NCI-H526 (cell line): ENCODE data around the gene VARS1.
"Not testable (repeated sequence)": the region's sequence is repeated elsewhere in the genome, so short reads cannot be mapped to it uniquely, and the experiment has no call there.

Experiments
- DNase-seq, 2 experiments: peaks; one replicate each; lab custom pipeline; 2025; lab: John Stamatoyannopoulos, UW

The VARS1 gene

GRCh38 chr6:31822036-31822821 is 26.7 kb upstream of the VARS1 start:
- peak in 1 of 2 experiments; percentile 65 for DNase-seq

DNA sequence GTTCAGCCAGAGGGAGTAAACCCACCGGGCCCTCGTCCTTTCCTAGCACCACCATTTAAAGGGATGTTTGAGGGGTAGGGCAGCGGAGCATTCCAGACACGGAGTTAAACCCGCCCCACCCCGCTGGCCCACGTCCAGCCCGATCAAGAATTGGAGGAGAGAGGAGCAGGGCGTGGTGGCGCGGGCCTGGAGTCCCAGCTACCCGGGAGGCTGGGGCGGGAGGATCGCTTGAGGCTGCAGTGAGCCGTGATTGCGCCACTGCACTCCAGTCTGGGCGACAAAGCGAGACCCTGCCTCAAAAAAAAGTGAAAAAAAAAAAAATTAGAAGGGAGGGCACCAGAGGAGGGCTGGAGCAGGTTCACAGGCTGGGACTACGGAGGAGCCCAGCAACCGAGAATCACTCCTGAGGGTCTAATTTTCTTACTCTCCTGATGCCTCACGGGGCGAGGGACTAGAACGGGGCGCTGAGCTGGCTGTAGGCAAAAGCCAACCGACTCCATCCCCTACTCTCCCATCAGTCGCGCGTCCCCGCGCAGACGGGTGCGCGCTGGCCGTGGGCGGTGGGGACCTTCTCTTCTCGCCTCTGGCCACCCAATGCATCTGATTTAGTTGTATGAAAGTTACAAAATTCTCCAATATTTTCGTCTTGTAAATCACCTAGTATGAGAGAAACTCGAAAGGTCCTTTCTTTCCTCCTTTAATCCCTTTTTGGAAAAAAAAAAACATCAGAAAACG is 25.9 kb upstream of the VARS1 start:
- peak; percentile 35 to 79 for DNase-seq

GRCh38 chr6:31820399-31820798 is 24.8 kb upstream of the VARS1 start:
- not testable (repeated sequence) for DNase-seq

- peak in 1 of 2 experiments; percentile 17 for DNase-seq
These were observed 24.3 kb upstream of the VARS1 start for GRCh38 chr6:31819871-31820299.

DNA sequence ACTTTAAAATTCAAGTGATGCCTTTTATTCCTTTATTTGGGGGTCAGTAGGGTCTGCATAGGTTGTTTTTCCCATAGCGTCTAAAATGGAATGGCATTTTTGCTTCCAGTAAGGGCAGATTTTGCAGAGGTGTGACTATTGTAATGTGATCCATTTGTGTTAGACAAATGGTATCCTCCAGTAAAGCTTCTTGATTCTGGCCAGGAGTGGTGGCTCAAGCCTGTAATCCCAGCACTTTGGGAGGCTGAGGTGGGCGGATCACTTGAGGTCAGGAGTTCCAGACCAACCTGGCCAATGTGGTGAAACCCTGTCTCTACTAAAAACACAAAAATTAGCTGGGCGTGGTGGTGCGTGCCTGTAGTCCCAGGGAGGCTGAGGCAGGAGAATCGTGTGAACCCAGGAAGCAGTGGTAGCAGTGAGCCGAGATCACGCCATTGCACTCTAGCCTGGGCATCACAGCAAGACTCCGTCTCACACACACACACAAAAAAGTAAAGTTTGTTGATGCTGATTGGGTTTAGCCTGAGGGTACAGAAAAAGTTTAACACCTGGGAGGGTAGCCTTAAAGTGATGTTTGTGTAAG is 22.5 kb upstream of the VARS1 start:
- not testable (repeated sequence) for DNase-seq

- DNase-seq, result not testable (repeated sequence)
These were observed 21.8 kb upstream of the VARS1 start for GRCh38 chr6:31817133-31817928.

GRCh38 chr6:31815025-31815838 is 19.7 kb upstream of the VARS1 start, which contains the start of the genes HSPA1A and HSPA1L:
TSS of gene HSPA1A (plus strand) at chr6:31815543. CDS start at chr6:31815757, 214 bp downstream.
TSS of gene HSPA1L (minus strand) at chr6:31815283. CDS start at chr6:31811972, 3,311 bp downstream.
- DNase-seq, result peak; percentile 97 to 98

DNA sequence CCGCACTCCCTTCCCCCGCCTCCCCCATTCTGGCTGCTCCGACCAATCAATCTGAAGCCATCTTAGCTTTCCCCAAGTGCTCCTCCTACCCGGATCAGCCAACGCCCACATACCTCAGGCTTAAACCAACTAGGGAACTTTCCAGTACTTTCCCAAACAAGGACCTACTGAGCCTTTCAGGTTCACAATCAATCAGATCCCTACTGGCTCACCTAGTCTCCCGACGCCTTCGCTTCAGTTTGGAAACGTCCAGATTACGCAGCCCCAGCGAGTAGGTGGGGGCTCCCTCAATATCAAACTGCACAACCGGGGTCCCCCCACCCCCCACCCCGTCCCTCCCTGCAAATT is 19.1 kb upstream of the VARS1 start:
- DNase-seq, result peak; percentile 96 to 97

GRCh38 chr6:31813465-31813849 is 17.9 kb upstream of the VARS1 start:
- DNase-seq, result no peak

- no peak for DNase-seq
These were observed 16.1 kb upstream of the VARS1 start for GRCh38 chr6:31811645-31812044.

GRCh38 chr6:31808599-31808998 is 13.0 kb upstream of the VARS1 start:
- DNase-seq, result not testable (repeated sequence)

DNA sequence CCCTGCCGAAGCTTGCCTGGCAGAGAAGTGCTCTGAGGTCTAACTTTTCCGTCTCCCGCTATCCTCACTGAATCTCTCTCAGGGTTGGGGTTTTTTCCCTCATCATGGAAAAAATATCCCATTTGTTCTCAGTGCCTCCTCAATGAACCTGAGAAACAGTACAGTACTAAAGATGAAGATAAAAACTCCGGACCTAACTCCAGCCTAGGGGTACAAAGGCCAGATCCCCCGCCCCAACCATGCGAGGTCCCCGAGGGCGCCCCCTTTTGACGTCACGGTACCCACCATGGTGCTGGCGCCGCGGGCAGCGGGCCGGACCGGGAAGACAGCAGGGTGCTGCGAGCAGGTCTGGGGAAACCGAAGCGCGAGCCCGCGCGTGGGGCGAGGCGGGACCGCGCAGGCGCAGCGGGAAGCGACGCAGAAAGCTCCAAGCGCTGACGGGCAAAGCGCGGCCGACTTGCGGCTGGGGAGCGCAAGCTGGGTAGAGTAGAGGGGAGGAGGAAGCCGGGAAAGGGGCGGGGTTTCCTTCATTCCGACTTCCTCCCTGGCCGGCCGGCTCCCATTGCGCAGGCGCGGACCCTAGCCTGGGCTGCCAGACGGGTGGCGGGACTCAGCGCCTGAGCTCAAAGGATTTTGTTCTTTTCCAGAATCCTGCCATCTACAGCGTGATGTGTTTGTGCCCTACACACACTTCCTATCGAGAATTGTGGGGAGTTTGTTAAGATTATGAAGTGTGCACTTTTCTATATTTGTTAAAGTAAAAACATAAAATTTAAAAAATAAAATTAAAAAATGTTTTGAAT is 11.1 kb upstream of the VARS1 start, which contains the start of gene LSM2:
Gene LSM2 (minus strand): TSS at position 497 of the 803 bp plus-strand sequence. CDS start 209 bp downstream, at position 288.
- peak; percentile 93 to 98 for DNase-seq

DNA sequence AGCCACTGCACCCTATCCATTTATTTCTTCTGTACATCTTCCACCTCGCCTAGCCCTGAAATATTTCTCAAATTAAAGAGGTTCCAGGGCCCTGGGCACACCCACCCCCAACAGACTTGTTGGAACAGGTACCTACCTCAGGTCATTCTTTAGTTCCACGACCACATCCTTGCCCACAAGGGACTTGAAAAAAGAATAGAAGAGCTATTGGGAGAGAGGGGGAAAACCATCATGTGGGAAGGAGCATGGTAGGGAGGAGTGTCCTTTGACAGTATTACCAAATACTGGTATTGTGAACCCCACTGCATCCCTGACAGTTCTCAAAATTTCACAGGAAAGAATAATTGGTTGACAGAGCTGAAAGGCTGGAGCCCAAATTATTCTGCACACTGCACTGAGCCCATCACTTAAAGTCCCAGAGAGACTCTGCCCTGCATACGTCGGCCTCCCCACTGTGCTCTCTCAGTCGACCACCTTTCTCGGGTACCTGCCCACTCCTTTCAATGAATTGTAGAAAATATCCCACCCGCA is 10.5 kb upstream of the VARS1 start:
- no peak for DNase-seq

GRCh38 chr6:31801031-31801927 is 5.7 kb upstream of the VARS1 start:
- DNase-seq, result not testable (repeated sequence)

- no peak for DNase-seq
These were observed 4.2 kb upstream of the VARS1 start for GRCh38 chr6:31799781-31800180.

GRCh38 chr6:31797588-31797987 is 2.0 kb upstream of the VARS1 start:
- DNase-seq, result no peak

DNA sequence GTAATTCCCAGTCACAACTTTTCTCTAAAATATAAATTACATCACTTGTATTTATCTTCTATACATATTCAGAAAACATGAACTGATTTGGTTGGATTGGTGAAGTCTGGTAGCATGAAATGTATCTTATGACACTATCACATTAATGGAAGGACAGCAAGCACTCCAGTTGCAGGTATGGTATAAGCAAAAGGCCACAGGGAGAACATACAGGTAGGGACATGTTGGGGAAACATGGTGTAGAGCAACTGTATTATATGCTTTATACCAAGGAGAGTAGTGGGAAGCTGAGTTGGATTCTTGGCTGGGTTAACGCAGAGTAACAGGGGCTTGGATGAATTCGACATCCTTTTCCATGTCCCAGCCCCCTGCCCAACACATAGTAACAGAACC is 1.4 kb upstream of the VARS1 start:
- no peak for DNase-seq

DNA sequence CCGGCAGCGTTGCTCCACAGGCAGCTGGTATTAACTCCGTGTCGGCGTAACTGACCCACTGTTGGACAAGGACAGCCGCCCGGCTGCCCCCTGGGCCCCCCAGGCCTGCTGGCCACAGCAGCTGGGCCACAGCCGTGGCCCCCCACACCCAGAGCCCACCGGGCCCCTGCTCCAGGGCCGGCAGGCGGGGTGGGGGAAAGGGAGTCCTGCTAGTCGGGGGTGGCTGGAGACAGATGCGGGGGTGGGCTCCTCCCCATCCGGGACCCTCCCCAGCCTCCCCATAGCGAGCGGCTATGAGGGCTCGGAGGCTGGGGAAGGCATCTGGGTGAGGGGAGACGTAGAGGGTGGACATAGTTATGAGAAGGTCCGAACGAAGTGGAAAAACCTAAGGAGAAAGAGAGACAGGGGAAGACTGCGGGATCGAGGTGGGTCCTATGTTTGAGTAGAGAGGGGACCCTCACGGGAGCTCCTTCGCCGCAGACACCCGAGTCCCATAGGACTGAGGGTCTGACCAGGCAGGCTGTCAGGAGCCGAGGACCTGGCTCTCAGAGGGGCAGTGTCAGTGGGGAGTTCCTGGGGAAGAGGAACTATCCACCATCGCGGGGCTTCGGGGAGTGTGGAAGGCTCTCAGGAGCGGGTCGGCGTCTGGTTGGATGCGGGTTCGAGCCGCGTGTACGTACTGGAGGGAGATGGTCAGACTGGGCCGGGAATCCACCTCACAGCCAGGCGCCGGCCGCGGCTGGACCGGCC is 511 bp downstream of the VARS1 start:
- DNase-seq, result peak; percentile 37 to 77
